HEK293 (cell line): ENCODE results near the gene PTGER2.

Experiments used
- TF ChIP-seq, protein P1 (sequence below): fragments of 450-650 bp; formaldehyde crosslinking; IDR thresholded peaks from 2 replicates; pipeline ENCODE4 v1.5.1; 2017; ENCODE audit warnings: missing biosample characterization, missing genetic modification characterization
- TF ChIP-seq, protein P2 (sequence below): fragments of 450-650 bp; formaldehyde crosslinking; IDR thresholded peaks from 2 replicates; pipeline ENCODE4 v1.5.1; 2016; ENCODE audit warnings: missing biosample characterization, missing genetic modification characterization

DNA sequence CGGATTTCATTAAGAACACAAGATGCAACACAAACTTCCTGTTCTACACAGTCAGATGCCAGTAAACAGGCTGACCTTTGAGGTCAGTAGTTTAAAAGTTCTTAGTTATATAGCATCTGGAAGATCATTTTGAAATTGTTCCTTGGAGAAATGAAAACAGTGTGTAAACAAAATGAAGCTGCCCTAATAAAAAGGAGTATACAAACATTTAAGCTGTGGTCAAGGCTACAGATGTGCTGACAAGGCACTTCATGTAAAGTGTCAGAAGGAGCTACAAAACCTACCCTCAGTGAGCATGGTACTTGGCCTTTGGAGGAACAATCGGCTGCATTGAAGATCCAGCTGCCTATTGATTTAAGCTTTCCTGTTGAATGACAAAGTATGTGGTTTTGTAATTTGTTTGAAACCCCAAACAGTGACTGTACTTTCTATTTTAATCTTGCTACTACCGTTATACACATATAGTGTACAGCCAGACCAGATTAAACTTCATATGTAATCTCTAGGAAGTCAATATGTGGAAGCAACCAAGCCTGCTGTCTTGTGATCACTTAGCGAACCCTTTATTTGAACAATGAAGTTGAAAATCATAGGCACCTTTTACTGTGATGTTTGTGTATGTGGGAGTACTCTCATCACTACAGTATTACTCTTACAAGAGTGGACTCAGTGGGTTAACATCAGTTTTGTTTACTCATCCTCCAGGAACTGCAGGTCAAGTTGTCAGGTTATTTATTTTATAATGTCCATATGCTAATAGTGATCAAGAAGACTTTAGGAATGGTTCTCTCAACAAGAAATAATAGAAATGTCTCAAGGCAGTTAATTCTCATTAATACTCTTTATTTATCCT lies 13.5 kb downstream of the PTGER2 start:
- TF ChIP-seq, protein P1, sequence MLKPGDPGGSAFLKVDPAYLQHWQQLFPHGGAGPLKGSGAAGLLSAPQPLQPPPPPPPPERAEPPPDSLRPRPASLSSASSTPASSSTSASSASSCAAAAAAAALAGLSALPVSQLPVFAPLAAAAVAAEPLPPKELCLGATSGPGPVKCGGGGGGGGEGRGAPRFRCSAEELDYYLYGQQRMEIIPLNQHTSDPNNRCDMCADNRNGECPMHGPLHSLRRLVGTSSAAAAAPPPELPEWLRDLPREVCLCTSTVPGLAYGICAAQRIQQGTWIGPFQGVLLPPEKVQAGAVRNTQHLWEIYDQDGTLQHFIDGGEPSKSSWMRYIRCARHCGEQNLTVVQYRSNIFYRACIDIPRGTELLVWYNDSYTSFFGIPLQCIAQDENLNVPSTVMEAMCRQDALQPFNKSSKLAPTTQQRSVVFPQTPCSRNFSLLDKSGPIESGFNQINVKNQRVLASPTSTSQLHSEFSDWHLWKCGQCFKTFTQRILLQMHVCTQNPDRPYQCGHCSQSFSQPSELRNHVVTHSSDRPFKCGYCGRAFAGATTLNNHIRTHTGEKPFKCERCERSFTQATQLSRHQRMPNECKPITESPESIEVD (tag by site-specific recombination): no peak
- TF ChIP-seq, protein P2, sequence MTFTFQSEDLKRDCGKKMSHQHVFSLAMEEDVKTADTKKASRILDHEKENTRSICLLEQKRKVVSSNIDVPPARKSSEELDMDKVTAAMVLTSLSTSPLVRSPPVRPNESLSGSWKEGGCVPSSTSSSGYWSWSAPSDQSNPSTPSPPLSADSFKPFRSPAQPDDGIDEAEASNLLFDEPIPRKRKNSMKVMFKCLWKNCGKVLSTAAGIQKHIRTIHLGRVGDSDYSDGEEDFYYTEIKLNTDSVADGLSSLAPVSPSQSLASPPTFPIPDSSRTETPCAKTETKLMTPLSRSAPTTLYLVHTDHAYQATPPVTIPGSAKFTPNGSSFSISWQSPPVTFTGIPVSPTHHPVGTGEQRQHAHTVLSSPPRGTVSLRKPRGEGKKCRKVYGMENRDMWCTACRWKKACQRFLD: no peak
